HK-2 (cell line): Measurements from ENCODE around the gene PAFAH1B2.
A peak's percentile ranks its signal among the peaks of the same experiment; 100 is the strongest.
"Not testable (repeated sequence)": the region's sequence is repeated elsewhere in the genome, so short reads cannot be mapped to it uniquely, and the experiment has no call there.

Source experiments
- DNase-seq: peaks from one replicate; pipeline ENCODE4 v3.0.0-alpha.2; 2018; ENCODE audit not compliant: unreplicated experiment

Gene PAFAH1B2

GRCh38 chr11:117172724-117173421, 28.8 kb downstream of the PAFAH1B2 start:
- no peak for DNase-seq

DNA sequence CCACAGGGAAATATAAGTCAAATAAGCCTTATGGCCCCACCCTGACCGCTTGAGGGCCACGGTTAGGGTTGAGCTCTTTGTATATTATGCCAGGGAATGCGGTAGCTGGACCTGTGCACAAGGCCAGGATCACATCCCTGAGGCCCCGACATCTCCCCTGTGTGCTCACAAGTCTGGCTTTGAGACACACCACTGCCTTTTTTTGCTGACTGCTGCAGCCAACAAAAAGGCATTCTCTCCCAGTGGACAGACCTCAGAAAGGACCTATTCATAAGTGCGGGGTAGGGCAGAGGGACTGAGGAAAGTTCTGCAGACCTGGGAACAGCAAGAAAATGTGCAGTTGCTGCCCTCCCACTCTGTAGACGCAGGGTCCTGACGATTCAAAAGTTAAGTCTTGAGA, 31.0 kb downstream of the PAFAH1B2 start:
- DNase-seq, result no peak

- DNase-seq, result no peak
These were observed 31.7 kb downstream of the PAFAH1B2 start for GRCh38 chr11:117175781-117176180.

DNA sequence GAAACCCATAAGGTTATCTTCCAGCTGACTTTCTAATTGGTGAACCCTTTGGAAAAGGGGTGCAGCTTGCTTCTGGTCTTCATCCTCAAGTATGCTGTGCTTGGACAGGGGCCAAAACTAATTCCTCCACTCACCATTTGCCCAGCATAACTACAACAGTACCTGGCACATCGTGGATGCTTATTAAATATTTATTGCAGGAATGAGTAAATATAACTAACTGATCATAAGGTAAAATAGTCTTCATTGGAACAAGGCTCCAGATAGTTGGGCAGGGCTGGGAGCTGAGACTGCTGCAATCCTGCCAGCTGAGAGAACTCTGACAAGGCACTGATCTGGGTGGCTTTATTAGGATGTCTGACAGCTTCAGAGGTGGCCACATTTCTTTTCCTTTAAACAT, 32.1 kb downstream of the PAFAH1B2 start:
- DNase-seq, result no peak

GRCh38 chr11:117177534-117178209, 33.6 kb downstream of the PAFAH1B2 start:
- no peak for DNase-seq

DNA sequence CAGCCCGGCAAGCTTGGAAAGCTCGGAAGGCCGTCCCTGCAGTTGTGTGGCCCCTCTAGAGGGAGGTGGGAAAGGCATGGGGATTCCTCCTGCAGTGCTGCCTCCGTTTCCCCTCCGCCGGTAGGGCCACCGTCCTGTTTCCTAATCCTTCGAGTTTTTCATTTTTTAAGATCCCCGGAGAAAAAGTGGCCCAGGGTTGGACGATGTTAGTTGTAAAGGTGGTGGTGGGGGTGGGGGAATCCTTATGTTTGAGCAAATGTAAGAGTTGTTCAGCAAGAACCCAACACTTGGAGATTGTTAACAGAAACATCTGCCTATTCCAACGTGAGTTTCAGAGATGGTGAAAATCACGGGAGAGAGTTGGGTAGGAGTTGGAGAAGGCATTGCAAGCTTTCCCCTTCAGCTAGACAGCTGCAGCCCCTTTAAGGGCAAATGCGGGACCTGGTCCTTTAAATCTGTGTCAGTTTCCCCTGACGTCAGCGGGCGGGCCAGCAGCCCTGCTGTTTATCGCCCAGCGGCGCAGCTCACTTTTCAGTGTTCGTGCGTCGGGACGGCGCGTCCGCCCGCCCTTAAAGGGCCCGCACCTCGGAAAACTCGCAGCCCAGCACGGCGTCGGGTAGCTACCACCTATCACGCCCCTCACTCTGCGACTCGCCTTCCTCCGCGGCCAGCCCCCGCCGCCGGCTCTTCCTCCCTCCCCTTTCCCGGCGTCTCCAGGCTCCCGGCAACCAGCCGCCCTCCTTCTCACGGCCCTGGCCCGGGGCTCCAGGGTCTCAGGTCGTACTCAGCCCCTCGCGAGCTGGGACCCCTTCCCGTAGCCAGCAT, 34.3 kb downstream of the PAFAH1B2 start, which contains the start of gene SIDT2:
Gene SIDT2, plus strand, starts transcription at position 534 of the 825 bp plus-strand sequence. CDS start 521 bp downstream, outside the sequence.
- DNase-seq, result peak; percentile 77

GRCh38 chr11:117179048-117179999, 35.2 kb downstream of the PAFAH1B2 start:
- peak; percentile 27 for DNase-seq

GRCh38 chr11:117180020-117180419, 35.9 kb downstream of the PAFAH1B2 start:
- no peak for DNase-seq

- DNase-seq, result no peak
These were observed 36.8 kb downstream of the PAFAH1B2 start for GRCh38 chr11:117180661-117181585.

GRCh38 chr11:117181586-117182550, 37.8 kb downstream of the PAFAH1B2 start:
- DNase-seq, result no peak

DNA sequence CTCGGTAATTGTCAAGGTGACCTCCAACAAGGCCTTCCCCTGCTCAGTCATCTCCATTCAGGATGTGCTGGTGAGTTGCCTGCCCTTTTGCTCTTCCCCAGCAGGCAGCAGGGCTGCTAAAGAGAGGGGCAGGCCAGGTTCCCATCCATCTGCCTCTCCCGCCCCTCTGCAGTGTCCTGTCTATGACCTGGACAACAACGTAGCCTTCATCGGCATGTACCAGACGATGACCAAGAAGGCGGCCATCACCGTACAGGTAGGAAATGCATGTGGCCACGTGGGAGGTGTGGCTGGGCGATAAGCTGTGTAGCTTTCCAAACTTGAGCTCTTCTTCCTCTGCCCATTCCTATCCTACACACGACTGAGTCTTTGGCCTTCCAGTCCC, 38.5 kb downstream of the PAFAH1B2 start:
- DNase-seq, result no peak

DNA sequence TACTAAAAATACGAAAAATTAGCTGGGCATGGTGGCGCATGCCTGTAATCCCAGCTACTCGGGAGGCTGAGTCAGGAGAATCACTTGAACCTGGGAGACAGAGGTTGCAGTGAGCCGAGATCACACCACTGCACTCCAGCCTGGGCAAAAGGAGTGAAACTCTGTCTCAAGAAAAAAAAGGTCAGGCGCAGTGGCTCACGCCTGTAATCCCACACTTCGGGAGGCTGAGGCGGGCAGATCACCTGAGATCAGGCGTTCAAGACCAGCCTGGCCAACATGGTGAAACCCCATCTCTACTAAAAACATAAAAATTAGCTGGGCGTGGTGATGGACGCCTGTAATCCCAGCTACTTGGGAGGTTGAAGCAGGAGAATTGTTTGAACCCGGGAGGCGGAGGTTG, 39.1 kb downstream of the PAFAH1B2 start:
- not testable (repeated sequence) for DNase-seq

DNA sequence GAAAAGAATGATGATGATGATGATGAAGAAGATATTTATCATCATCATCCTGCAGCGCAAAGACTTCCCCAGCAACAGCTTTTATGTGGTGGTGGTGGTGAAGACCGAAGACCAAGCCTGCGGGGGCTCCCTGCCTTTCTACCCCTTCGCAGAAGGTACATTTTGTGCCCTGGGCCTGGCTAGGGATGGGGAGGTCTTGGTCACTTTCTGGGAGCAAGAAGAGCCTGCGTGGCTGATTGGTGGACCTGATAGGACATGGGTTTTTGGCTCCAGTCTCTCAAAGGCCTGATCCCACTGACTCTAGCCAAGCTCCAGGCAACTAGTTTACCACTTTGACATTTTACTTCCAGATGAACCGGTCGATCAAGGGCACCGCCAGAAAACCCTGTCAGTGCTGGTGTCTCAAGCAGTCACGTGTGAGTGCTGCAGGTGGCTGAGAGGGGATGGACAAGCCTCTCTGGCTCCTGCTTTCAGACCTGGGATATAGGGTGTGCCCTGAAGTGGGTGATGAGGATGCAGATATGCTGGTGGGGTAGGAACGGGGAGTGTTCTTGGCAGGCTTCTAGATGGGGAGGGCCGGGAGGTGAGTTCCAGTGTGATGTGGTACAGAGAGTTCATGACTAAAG, 39.8 kb downstream of the PAFAH1B2 start:
- no peak for DNase-seq

DNA sequence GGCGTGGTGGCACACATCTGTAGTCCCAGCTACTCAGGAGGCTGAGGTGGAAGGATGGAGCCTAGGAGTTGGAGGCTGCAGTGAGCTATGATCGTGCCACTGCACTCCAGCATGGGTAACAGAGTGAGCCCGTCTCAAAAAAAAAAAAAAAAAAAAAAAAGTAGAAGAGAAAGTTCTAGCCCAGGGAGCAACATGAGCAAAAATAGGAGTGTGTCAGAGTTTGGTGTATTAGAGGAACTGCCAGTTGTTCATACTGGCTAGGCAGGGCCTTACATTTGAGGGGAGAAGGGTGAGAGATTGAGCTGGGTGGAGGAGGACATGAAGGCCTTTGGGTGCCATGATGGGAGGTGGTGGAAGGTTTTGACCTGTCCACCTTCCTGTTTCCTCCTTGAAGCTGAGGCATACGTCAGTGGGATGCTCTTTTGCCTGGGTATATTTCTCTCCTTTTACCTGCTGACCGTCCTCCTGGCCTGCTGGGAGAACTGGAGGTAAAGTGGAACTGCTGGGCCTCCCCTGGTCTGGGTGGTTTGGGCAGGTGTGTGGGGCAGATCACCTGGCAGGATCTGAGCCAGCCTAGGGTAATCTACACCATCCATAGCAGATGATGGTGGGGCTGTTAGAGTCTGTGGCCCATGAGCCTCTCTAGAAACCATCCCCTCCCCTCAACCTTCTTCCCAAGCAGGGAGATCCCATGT, 41.8 kb downstream of the PAFAH1B2 start:
- no peak for DNase-seq

GRCh38 chr11:117186431-117186761, 42.3 kb downstream of the PAFAH1B2 start:
- DNase-seq, result no peak

- no peak for DNase-seq
These were observed 42.9 kb downstream of the PAFAH1B2 start for GRCh38 chr11:117187007-117187406.

DNA sequence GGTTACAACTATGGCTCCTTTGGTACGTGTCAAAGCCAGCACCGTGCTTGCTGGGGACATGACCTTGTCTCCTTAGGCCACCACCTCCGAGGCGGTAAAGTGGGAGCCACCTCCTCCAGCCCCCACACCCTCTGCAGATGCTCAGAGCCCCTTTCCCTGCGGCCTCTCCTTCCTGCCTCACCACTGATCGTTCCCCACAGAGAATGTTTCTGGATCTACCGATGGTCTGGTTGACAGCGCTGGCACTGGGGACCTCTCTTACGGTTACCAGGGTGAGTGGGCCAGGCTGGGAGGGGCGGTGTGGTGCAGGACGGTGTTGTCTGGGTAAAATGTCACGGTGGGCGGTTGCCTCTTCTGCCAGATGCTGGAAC, 43.3 kb downstream of the PAFAH1B2 start:
- no peak for DNase-seq

DNA sequence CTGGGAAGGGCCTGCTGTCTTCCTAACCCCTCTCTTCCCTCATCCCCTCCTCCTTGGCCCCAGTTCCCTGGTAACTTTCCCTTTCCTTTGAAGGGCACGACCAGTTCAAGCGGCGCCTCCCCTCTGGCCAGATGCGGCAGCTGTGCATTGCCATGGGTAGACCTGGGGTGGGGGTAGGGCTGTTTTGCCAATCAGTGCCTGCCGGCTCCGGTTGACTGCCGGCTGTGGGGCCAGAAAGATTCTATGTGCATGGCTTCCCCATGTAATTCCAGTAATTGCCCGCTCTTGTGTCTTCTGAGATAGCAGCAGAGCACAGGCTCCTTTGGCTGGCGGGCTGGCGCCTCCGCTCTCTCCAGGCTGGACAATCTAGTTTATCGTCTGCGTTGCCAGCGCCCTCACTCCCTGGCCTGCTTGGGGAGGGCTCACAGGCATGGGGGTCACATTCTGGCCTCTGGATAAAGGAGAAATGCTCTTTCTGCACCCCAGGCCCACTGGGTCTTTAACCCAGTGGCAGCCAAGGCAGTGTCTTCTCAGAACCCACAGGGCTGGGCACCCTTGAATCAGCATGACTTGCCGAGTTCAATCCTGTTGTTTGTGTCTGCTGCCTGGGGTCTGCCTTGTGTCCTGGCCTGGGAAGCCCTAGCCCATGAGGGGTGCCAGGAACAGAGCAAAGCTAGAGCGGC, 43.9 kb downstream of the PAFAH1B2 start:
- no peak for DNase-seq
